Activated CD8-positive, alpha-beta T cell treated with anti-CD3 and anti-CD28 coated beads for 36 hours (primary cell): Measurements from ENCODE around the gene GRK7. TPM values are rescaled to one million over a fixed set of nuclear protein-coding genes. Genes with fewer than 3 reads are reported as not detected.

Experiments used
- ATAC-seq: fragments of 200-7000 bp; cut with Tn5 transposase; one replicate; pipeline ENCODE4 v1.10.0; 2021; ENCODE audit warnings: mild to moderate bottlenecking, moderate library complexity
- CTCF ChIA-PET: fragments of 350-600 bp; sonication (Branson Sonifier 250); formaldehyde crosslinking; loops from one replicate; lab custom pipeline; 2021; ENCODE audit warnings: antibody characterized with exemption; lab: Charles Lee
- POLR2A ChIA-PET: fragments of 350-600 bp; sonication (Branson Sonifier 250); formaldehyde crosslinking; loops from one replicate; lab custom pipeline; 2021; ENCODE audit warnings: antibody characterized with exemption; lab: Charles Lee
- DNase-seq: peaks from one replicate; pipeline ENCODE4 v3.0.0-alpha.2; 2020
- H3K27ac Mint-ChIP-seq: one replicate; pipeline ENCODE4 v1.8.0; 2021; ENCODE audit warnings: mild to moderate bottlenecking, mixed read lengths
- H3K27me3 Mint-ChIP-seq: one replicate; pipeline ENCODE4 v1.8.0; 2021; ENCODE audit warnings: mixed read lengths
- H3K36me3 Mint-ChIP-seq: one replicate; pipeline ENCODE4 v1.8.0; 2021; ENCODE audit warnings: low read depth, mixed read lengths
- H3K4me1 Mint-ChIP-seq: one replicate; pipeline ENCODE4 v1.8.0; 2021; ENCODE audit warnings: low read depth, mixed read lengths
- H3K4me3 Mint-ChIP-seq: one replicate; pipeline ENCODE4 v1.8.0; 2021; ENCODE audit warnings: mild to moderate bottlenecking, moderate library complexity, mixed read lengths
- H3K9me3 Mint-ChIP-seq: one replicate; pipeline ENCODE4 v1.8.0; 2021; ENCODE audit warnings: mixed read lengths
- CTCF ChIP-seq: fragments of 200-600 bp; IDR thresholded peaks from one replicate; pipeline ENCODE4 v1.8.0; 2022; ENCODE audit warnings: antibody characterized with exemption, mild to moderate bottlenecking
- intact Hi-C: fragments of 100-400 bp; cut with micrococcal nuclease; formaldehyde crosslinking; loops from one replicate; pipeline ENCODE4 v1.10.0; 2022
- total RNA-seq, 2 experiments: library from RNA; stranded (reverse); gene quantifications; one replicate each; pipeline ENCODE4 v1.2.3, GENCODE V29; 2021

GRK7 gene
- total RNA-seq, 2 experiments from 2014 or later: 0.07 to 0.09 TPM

- DNase-seq (no peak), ATAC-seq (no peak)
- no peaks in the 10 kb centered on the region for H3K9me3 Mint-ChIP-seq
- ChIA-PET CTCF (interaction anchor here (0.7 to 1.8 kb wide), 3 partner anchors 10 to 149 kb away, joined by 5 to 9 read pairs (median 5); no protein-coding TSS in a partner anchor), POLR2A (interaction anchor here (1.2 to 2.5 kb wide), 3 partner anchors 9 to 33 kb away, joined by 4 to 8 read pairs (median 6); no protein-coding TSS in a partner anchor)
- intact Hi-C loops: no loop called here
- TF ChIP-seq CTCF: no peak
- no peaks in the 10 kb centered on the region for H3K27me3 Mint-ChIP-seq
- H3K27ac Mint-ChIP-seq: no peak overlapping the region
- no peak overlapping the region for H3K4me3 Mint-ChIP-seq
- no peaks in the 10 kb centered on the region for H3K36me3 Mint-ChIP-seq
- H3K4me1 Mint-ChIP-seq: peaks cover 2% of the 10 kb centered on the region
Observed at GRCh38 chr3:141764045-141764444, 837 bp downstream of the GRK7 start.

- POLR2A ChIA-PET: interaction anchor here (1.7 to 2.5 kb wide), 2 partner anchors 9 to 32 kb away, joined by 6 to 8 read pairs; no protein-coding TSS in a partner anchor
- Mint-ChIP-seq H3K27ac (no peak overlapping the region), H3K36me3 (no peaks in the 10 kb centered on the region), H3K9me3 (no peaks in the 10 kb centered on the region), H3K4me3 (no peak overlapping the region), H3K27me3 (no peaks in the 10 kb centered on the region), H3K4me1 (peaks cover 2% of the 10 kb centered on the region)
- DNase-seq (no peak), ATAC-seq (no peak)
- CTCF ChIA-PET: interaction anchor here (0.7 to 1.8 kb wide), 2 partner anchors 10 to 149 kb away, joined by 5 to 9 read pairs; no protein-coding TSS in a partner anchor
- no peak for TF ChIP-seq CTCF
- intact Hi-C loops: no loop called here
Observed at GRCh38 chr3:141764465-141764864, 1.3 kb downstream of the GRK7 start.

- ChIA-PET POLR2A (interaction anchor here (0.6 to 2.5 kb wide), 4 partner anchors 10 to 686 kb away, joined by 3 to 8 read pairs (median 4); no protein-coding TSS in a partner anchor), CTCF (no interaction called here)
- H3K9me3 Mint-ChIP-seq: no peaks in the 10 kb centered on the region
- TF ChIP-seq CTCF: no peak
- H3K4me3 Mint-ChIP-seq: no peak overlapping the region
- H3K27me3 Mint-ChIP-seq: no peaks in the 10 kb centered on the region
- intact Hi-C loops: no loop called here
- DNase-seq: no peak
- ATAC-seq: no peak
- no peaks in the 10 kb centered on the region for H3K36me3 Mint-ChIP-seq
- no peak overlapping the region for H3K27ac Mint-ChIP-seq
- H3K4me1 Mint-ChIP-seq: peaks cover 2% of the 10 kb centered on the region
Observed at GRCh38 chr3:141764986-141765385, 1.8 kb downstream of the GRK7 start.

- POLR2A ChIA-PET: interaction anchor here (0.9 to 1.4 kb wide), 3 partner anchors 28 to 110 kb away, joined by 3 to 4 read pairs (median 4); partner anchors contain the start of gene ATP1B3
- intact Hi-C loops: no loop called here
- peak; percentile 34 for ATAC-seq
Observed at GRCh38 chr3:141767066-141767465, 3.9 kb downstream of the GRK7 start.

More at GRCh38 chr3:141767066-141767465, 3.9 kb downstream of the GRK7 start:
- DNase-seq: no peak
- H3K36me3 Mint-ChIP-seq: no peaks in the 10 kb centered on the region
- H3K27me3 Mint-ChIP-seq: no peaks in the 10 kb centered on the region
- no peak overlapping the region for H3K4me3 Mint-ChIP-seq
- no peak for TF ChIP-seq CTCF
- peaks cover 2% of the 10 kb centered on the region for H3K4me1 Mint-ChIP-seq
- no peak overlapping the region for H3K27ac Mint-ChIP-seq
- CTCF ChIA-PET: no interaction called here
- H3K9me3 Mint-ChIP-seq: no peaks in the 10 kb centered on the region
